Stomach (tissue), 4 donors: Measurements from ENCODE around the gene ARAP2.

Experiments
- EP300 ChIP-seq: sonication (generic); formaldehyde crosslinking; IDR thresholded peaks from one replicate; pipeline ENCODE4 v1.6.1; 2017; ENCODE audit warnings: antibody characterized with exemption
- POLR2A ChIP-seq, 4 donors: fragments of 450-650 bp; IDR thresholded peaks; one replicate each; pipeline ENCODE4 v1.6.1; 2016; ENCODE audit warnings: antibody characterized with exemption in 4 of 4, control low read depth in 2 of 4, mild to moderate bottlenecking in 1 of 4, moderate library complexity in 1 of 4
- POLR2AphosphoS5 ChIP-seq, 3 donors: sonication (generic); formaldehyde crosslinking; IDR thresholded peaks; one replicate each; pipeline ENCODE4 v1.6.1; 2016; ENCODE audit warnings: antibody characterized with exemption in 3 of 3
- TF ChIP-seq, protein P1 (sequence below), 7 experiments: fragments of 450-650 bp in 4 of 7; fragments of 200-600 bp in 3 of 7; sonication (generic) in 3 of 7; IDR thresholded peaks; one replicate each; pipeline ENCODE4 v1.5.1; 2016 to 2019; ENCODE audit warnings: antibody characterized with exemption in 7 of 7, control low read depth in 2 of 7, mild to moderate bottlenecking in 1 of 7

- TF ChIP-seq POLR2A (IDR thresholded peaks at IDR 0.05) = no peak
- TF ChIP-seq, protein P1, sequence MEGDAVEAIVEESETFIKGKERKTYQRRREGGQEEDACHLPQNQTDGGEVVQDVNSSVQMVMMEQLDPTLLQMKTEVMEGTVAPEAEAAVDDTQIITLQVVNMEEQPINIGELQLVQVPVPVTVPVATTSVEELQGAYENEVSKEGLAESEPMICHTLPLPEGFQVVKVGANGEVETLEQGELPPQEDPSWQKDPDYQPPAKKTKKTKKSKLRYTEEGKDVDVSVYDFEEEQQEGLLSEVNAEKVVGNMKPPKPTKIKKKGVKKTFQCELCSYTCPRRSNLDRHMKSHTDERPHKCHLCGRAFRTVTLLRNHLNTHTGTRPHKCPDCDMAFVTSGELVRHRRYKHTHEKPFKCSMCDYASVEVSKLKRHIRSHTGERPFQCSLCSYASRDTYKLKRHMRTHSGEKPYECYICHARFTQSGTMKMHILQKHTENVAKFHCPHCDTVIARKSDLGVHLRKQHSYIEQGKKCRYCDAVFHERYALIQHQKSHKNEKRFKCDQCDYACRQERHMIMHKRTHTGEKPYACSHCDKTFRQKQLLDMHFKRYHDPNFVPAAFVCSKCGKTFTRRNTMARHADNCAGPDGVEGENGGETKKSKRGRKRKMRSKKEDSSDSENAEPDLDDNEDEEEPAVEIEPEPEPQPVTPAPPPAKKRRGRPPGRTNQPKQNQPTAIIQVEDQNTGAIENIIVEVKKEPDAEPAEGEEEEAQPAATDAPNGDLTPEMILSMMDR (IDR thresholded peaks at IDR 0.05) = no peak
- no peak for TF ChIP-seq POLR2AphosphoS5 (IDR thresholded peaks at IDR 0.05)
- TF ChIP-seq EP300 = no peak
Observed at GRCh38 chr4:36280555-36280954, 36.2 kb upstream of the ARAP2 start.
